Measurements from ENCODE around the gene PLK3. TPM values are rescaled to one million over a fixed set of nuclear protein-coding genes. Genes with fewer than 3 reads are reported as not detected.

The PLK3 gene
- total RNA-seq, 2 donors from 2014 or later = 3.3 to 9.0 TPM

DNA sequence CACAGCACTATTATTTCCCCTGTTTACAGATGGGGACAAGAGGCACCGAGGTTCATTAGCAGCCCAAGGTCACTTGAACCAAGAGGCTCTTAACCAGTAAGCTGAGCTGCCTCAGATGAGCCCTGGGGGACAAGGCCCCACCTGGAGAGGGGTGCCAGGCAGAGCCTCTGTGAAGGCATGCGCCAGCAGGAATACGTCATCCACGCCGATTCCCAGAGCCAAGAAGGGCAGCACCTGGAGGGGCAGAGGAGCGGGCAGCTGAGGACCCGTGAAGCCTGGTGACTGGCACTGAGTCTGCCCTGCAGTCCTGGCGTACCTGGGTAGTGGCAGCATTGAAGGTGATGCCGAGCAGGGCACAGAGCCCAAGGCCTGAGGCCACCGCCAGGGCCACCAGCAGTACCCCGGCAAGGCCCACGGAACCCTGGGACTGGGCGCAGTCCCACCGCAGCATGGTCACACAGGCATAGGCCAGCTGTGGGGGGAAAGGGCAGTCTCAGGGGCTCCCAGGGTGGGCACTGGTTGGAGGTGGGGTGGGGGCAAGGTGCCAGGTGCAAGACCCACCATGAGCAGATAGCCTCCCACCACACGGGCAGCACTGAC is 28.8 kb downstream of the PLK3 start:
- Mint-ChIP-seq H3K9me3 (no peaks in the 10 kb centered on the region), H3K4me1 (peaks cover 9% of the 10 kb centered on the region), H3K36me3 (ENCODE audit: low read depth) (no peaks in the 10 kb centered on the region), H3K4me3 (no peak overlapping the region), H3K27ac (no peak overlapping the region), H3K27me3 (ENCODE audit: insufficient read depth) (no peaks in the 10 kb centered on the region)
- TF ChIP-seq, protein P1, sequence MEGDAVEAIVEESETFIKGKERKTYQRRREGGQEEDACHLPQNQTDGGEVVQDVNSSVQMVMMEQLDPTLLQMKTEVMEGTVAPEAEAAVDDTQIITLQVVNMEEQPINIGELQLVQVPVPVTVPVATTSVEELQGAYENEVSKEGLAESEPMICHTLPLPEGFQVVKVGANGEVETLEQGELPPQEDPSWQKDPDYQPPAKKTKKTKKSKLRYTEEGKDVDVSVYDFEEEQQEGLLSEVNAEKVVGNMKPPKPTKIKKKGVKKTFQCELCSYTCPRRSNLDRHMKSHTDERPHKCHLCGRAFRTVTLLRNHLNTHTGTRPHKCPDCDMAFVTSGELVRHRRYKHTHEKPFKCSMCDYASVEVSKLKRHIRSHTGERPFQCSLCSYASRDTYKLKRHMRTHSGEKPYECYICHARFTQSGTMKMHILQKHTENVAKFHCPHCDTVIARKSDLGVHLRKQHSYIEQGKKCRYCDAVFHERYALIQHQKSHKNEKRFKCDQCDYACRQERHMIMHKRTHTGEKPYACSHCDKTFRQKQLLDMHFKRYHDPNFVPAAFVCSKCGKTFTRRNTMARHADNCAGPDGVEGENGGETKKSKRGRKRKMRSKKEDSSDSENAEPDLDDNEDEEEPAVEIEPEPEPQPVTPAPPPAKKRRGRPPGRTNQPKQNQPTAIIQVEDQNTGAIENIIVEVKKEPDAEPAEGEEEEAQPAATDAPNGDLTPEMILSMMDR (conservative IDR thresholded peaks at IDR 0.05) = no peak
- Histone ChIP-seq H3K27ac (ENCODE audit: low read depth, low read length) (no peak overlapping the region), H3K27me3 (ENCODE audit: control insufficient read depth, insufficient read depth, low read length, poor library complexity, severe bottlenecking) (no peaks in the 10 kb centered on the region), H3K4me3 (ENCODE audit: low read length) (no peak overlapping the region), H3K4me1 (ENCODE audit: control insufficient read depth, insufficient read depth, low read length) (no peaks in the 10 kb centered on the region), H3K9ac (ENCODE audit: extremely low read depth, low read length, poor library complexity, severe bottlenecking) (no peak overlapping the region), H3K9me3 (ENCODE audit: control insufficient read depth, low read length) (no peaks in the 10 kb centered on the region), H3K36me3 (ENCODE audit: control insufficient read depth, insufficient read depth, low read length) (no peaks in the 10 kb centered on the region)
- 95 to 96% methylated on average over 12 to 15 of the region's 15 CpGs for WGBS, 2 experiments (ENCODE audit: insufficient coverage in 1 of 2, insufficient read length in 1 of 2)
- no peak for DNase-seq

DNA sequence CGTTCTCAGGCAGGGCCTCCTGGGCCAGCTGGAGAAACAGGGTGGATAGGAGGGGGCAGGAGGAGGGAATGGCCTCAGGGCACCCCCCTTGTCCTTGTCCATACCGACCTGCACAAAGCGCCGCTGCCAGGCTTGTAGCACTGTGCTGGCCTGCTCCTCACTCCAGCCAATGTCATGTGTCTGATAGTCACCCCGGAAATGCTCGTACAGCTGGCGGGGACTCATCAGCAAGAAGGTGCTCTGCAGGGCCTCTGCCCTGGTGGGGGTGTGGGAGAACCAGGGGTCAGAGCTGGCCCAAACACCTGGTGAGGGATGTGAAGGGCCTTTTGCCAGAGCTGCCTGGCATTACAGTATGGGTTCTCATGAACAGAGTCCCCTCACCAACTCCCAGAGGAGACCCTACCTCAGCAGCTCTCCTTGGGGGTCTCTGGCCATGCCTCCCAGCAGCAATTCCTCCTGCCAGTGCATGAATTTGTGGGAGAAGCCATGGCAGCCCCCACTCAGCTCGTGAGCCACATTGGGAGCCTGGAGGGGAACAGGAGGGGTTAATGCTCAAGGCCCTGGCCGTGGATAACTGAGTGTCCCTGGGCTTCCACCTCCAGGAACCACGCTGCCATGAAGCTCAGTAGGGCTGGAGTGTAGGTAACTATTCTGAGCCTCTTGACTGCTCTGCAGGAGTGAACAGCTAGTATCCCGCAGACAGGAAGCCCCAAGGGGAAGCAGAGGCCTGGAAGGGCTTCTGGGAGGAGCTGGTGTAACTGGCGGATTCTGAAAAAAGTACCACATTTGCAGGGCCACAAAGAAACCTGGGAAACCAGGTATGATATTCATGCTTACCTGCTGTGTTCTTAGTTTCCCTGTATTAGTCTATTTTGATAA is 29.6 kb downstream of the PLK3 start:
- Histone ChIP-seq H3K4me3 (ENCODE audit: low read length) (no peak overlapping the region), H3K36me3 (ENCODE audit: control insufficient read depth, insufficient read depth, low read length) (no peaks in the 10 kb centered on the region), H3K4me1 (ENCODE audit: control insufficient read depth, insufficient read depth, low read length) (no peaks in the 10 kb centered on the region), H3K27me3 (ENCODE audit: control insufficient read depth, insufficient read depth, low read length, poor library complexity, severe bottlenecking) (no peaks in the 10 kb centered on the region), H3K9me3 (ENCODE audit: control insufficient read depth, low read length) (no peaks in the 10 kb centered on the region), H3K9ac (ENCODE audit: extremely low read depth, low read length, poor library complexity, severe bottlenecking) (no peak overlapping the region), H3K27ac (ENCODE audit: low read depth, low read length) (no peak overlapping the region)
- 84 to 91% methylated on average over 7 to 12 of the region's 12 CpGs for WGBS, 2 experiments (ENCODE audit: insufficient coverage in 1 of 2, insufficient read length in 1 of 2)
- no peaks in the 10 kb centered on the region for H3K36me3 Mint-ChIP-seq (ENCODE audit: low read depth)
- H3K27me3 Mint-ChIP-seq (ENCODE audit: insufficient read depth) = no peaks in the 10 kb centered on the region
- TF ChIP-seq, protein P1 (conservative IDR thresholded peaks at IDR 0.05) = no peak
- H3K9me3 Mint-ChIP-seq = no peaks in the 10 kb centered on the region
- DNase-seq = peak; percentile 44
- H3K4me1 Mint-ChIP-seq = peaks cover 14% of the 10 kb centered on the region
- no peak overlapping the region for H3K4me3 Mint-ChIP-seq
- H3K27ac Mint-ChIP-seq = no peak overlapping the region

DNA sequence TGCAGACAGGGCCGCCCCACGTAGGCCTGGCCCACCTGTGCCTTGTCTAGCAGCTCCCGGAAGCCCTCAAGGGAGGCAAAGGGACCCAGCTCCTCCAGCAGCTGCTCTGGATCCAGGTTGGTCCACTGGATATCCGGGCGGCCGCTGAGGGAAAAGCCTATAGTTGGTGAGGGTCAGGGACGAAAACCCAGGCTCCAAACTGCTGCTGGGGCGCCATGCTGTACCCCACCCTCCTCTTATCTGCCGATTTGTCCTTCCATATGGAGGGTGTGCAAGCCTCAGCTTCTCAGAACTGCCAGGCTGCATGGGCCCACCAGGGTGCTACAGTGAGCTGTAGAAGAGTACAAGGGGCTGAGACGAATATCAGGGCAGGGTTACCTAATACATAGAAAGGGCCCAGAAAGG is 30.7 kb downstream of the PLK3 start:
- H3K27me3 Mint-ChIP-seq (ENCODE audit: insufficient read depth) = no peaks in the 10 kb centered on the region
- peaks cover 14% of the 10 kb centered on the region for H3K4me1 Mint-ChIP-seq
- Histone ChIP-seq H3K27ac (ENCODE audit: low read depth, low read length) (no peak overlapping the region), H3K9ac (ENCODE audit: extremely low read depth, low read length, poor library complexity, severe bottlenecking) (no peak overlapping the region), H3K9me3 (ENCODE audit: control insufficient read depth, low read length) (no peaks in the 10 kb centered on the region), H3K27me3 (ENCODE audit: control insufficient read depth, insufficient read depth, low read length, poor library complexity, severe bottlenecking) (no peaks in the 10 kb centered on the region), H3K4me3 (ENCODE audit: low read length) (no peak overlapping the region), H3K36me3 (ENCODE audit: control insufficient read depth, insufficient read depth, low read length) (no peaks in the 10 kb centered on the region), H3K4me1 (ENCODE audit: control insufficient read depth, insufficient read depth, low read length) (no peaks in the 10 kb centered on the region)
- DNase-seq = peak; percentile 54
- TF ChIP-seq, protein P1 (conservative IDR thresholded peaks at IDR 0.05) = peak; percentile 28
- no peak overlapping the region for H3K27ac Mint-ChIP-seq
- no peak overlapping the region for H3K4me3 Mint-ChIP-seq
- H3K36me3 Mint-ChIP-seq (ENCODE audit: low read depth) = no peaks in the 10 kb centered on the region
- H3K9me3 Mint-ChIP-seq = no peaks in the 10 kb centered on the region
- 92 to 95% methylated on average over 4 to 10 of the region's 10 CpGs for WGBS, 2 experiments (ENCODE audit: insufficient coverage in 1 of 2, insufficient read length in 1 of 2)
